HG02885 (cell line): ENCODE data around the gene GJC2.

Experiments used
- ATAC-seq: cut with Tn5 transposase; IDR thresholded peaks from one replicate; pipeline ENCODE4 v1.9.1; 2021; ENCODE audit warnings: mild to moderate bottlenecking; ENCODE audit not compliant: unreplicated experiment, poor library complexity

The GJC2 gene

GRCh38 chr1:228144193-228144992 lies 5.3 kb upstream of the GJC2 start:
- ATAC-seq = no peak

DNA sequence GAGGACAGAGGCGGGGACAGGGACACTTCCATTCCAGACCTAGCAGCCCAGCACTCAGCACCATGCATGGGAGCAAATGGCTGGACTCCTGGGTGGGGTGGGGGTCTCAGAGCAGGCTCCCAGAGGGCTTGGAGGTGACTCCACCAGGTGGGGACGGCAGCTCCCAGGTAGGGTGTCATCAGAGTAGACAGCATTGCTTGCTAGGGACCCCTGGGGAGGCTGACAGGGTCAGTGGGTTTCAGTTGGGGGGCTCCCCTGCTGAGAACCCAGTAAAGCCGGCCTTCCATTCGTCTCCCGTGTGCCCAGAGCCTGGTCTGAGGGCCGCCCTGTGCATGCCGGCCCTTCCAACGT lies 4.8 kb upstream of the GJC2 start:
- no peak for ATAC-seq

DNA sequence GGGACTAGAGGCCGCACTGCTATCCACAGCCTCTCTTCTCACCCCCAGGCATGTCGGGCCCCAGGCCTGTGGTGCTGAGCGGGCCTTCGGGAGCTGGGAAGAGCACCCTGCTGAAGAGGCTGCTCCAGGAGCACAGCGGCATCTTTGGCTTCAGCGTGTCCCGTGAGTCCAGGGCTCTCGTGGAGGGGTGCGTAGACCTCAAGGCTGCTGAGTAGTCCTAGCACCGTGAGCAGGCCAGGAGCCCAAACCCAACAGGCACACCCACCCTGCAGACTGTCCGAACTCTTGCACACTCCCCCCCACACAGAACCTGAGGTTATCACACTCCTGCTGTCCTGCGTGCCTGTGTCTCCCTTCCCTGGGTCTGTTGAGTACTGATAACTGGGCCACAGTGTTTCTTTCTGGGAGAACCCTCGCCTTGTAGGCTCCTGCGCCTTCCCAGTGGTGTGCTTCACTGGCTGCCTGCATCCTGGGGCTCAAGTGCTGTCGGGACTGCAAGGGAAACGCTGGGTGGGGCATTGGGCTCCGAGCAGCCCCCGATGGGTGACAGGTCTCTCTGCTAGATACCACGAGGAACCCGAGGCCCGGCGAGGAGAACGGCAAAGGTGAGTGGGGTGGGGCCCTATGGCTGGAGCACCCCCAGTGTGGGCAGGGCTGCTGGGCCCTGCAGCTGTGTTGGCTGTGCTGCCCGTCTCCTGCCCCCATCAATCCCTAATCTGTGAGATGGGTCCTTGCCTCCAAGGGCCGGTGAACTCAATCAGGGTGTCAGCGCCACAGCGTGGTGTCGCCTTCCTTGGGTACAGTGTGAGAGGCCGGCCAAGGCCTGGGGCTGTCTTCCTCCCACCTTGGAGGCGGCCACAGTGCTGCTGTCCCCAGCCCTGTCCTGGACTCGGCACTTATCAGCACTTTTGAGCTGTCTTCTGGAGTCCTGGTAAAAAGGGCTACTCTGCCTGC lies 4.0 kb upstream of the GJC2 start:
- ATAC-seq = no peak

DNA sequence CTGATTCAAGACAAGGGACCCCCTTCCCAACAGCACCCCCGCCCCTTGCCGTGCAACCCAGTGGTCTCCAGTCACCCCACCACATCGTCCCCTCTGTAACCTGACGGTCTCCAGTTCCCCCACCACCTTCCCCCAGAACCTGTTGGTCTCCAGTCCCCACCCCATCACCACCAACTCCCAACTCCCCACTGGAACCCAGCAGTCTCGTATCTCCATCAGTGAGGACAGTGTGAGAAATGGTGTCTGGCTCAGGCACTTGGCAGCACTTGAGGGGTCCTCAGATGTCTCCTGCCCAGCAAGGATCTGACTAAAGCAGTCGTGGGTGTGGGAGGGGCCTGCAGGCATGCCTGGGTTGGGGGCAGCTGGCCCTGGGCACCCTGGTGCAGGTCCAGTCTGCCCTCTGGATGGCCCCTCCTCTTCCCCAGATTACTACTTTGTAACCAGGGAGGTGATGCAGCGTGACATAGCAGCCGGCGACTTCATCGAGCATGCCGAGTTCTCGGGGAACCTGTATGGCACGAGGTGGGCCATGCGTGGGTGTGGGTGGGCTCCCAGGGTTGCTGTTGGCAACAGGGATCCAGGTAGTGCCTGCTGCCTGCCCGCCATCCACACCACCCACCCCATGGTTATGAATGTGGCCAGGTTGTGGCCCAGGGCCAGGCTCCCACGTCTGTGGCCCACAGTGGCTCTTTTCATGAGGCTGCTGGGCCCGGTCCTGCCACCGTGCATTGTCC lies 3.1 kb upstream of the GJC2 start:
- ATAC-seq = no peak

- ATAC-seq = no peak
Measured at GRCh38 chr1:228147151-228147693, 2.5 kb upstream of the GJC2 start.

DNA sequence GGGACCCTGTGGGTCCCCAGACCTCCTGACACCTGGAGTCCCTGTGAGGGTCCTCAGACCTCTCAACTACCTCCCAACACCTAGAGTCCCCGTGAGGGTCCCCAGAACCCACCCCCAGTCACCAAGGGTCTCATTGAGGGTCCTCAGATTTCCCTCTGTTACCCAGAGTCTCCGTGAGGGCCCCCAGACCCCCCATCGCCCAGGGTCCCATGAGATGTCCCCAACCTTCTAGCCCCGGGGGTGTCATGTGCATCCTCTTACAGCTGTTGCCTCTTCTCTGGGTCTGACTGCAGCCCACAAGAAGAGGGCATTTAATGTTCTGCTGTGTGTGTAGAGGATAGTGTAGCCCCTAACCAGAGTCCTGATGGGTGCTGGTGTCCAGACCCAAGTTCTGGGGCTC lies 2.0 kb upstream of the GJC2 start:
- ATAC-seq = no peak

- ATAC-seq = no peak
Measured at GRCh38 chr1:228148196-228148861, 1.4 kb upstream of the GJC2 start.

GRCh38 chr1:228148935-228149405 lies 760 bp upstream of the GJC2 start:
- ATAC-seq = no peak

DNA sequence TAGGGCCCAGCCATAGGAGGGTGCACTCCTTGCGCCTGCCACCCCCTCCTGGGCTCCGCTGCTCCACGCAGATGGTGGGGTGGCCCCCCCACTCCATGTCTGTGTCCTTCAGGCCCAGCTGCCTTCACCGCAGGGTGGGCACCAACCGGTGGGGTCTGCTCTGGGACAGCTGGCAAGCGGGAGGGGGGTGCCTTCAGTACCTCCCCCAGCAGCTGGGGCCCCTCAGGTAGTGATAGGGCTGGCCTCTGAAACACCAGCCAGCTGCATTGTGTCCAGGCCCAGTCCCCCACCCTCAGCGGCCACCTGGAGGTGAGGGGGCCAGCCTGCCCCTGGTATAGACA lies 360 bp downstream of the GJC2 start:
- no peak for ATAC-seq

GRCh38 chr1:228150461-228151179 lies 890 bp downstream of the GJC2 start:
- ATAC-seq = no peak

GRCh38 chr1:228151180-228151925 lies 1.6 kb downstream of the GJC2 start:
- ATAC-seq = no peak

GRCh38 chr1:228152097-228152917 lies 2.6 kb downstream of the GJC2 start:
- no peak for ATAC-seq

- ATAC-seq = no peak
Measured at GRCh38 chr1:228152918-228153258, 3.2 kb downstream of the GJC2 start.

DNA sequence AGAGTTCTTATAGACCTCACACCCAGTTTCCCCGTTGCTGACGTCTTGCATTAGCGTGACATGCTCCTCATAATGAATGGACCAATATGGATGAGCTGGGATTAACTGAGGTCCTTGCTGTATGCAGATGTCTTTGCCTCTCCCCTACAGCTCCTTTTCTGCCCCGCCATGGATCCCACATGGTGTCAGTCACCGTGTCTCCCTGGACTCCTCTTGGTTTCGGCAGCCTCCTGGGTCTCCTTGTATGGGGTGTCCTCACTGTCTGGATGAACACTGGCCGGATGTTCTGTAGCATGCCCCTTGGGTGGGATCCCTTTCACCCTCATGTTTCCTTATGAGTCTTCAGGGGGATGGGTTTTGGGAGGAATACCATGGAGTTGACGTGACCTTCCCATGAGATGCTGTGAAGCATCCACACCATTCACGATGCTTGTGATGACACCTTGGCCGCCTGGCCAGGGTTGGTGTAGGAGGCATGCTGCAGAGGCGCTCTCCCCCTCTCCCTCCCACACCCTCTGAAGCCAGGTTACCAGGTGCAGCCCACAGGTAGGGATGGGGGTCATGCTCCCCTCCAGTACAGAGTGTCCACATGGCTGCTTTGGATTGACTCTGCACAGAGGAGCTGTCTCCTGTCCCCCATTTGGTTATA lies 4.4 kb downstream of the GJC2 start:
- ATAC-seq = no peak

- ATAC-seq = no peak
Measured at GRCh38 chr1:228154670-228155571, 5.2 kb downstream of the GJC2 start.
